GM19463 (cell line): Measurements from ENCODE around the gene CCDC144A.
"Not testable (repeated sequence)": the region's sequence is repeated elsewhere in the genome, so short reads cannot be mapped to it uniquely, and the experiment has no call there.

Experiments
- ATAC-seq: cut with Tn5 transposase; IDR thresholded peaks from one replicate; pipeline ENCODE4 v1.9.1; 2021; ENCODE audit warnings: mild to moderate bottlenecking, moderate library complexity; ENCODE audit not compliant: unreplicated experiment

CCDC144A gene

DNA sequence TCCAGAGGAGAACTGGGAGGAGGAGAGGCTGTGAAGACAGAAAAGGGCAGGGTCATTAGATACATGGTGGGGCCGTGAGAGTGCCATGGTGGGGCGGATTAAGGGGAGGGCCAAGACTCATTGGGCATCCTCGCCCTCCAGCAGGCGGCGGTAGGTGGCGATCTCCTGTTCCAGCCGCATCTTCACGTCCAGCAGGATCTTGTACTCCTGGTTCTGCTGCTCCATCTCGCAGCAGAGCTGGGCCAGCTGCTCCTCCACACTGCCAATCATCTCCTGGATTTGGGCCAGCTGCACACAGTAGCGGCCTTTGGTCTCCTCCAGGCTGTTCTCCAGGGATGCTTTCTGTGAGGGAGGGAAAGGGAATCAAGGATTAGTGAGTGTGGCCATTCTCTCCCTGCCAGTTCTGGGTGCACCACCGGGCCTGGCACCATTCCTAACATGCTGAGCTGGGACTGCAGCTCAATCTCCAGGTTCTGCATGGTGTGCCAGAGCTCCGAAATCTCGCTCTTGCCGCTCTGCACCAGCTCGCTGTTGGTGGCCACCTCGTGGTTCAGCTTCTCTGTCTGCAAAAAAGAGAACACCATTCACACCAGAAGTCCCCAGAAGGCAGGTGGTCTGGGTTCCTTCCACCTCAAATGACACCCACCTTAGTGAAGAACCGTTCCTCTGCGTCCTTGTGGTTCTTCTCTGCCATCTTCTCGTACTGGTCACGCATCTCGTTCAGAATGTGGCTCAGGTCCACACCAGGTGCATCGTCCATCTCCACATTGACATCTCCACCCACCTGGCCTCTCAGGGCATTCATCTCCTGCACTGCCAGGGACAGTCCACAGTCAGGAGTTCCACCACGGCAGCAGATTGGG is 129.0 kb downstream of the CCDC144A start:
- ATAC-seq, result no peak

- ATAC-seq, result no peak
Observed at GRCh38 chr17:16820161-16820877, 130.3 kb downstream of the CCDC144A start.

DNA sequence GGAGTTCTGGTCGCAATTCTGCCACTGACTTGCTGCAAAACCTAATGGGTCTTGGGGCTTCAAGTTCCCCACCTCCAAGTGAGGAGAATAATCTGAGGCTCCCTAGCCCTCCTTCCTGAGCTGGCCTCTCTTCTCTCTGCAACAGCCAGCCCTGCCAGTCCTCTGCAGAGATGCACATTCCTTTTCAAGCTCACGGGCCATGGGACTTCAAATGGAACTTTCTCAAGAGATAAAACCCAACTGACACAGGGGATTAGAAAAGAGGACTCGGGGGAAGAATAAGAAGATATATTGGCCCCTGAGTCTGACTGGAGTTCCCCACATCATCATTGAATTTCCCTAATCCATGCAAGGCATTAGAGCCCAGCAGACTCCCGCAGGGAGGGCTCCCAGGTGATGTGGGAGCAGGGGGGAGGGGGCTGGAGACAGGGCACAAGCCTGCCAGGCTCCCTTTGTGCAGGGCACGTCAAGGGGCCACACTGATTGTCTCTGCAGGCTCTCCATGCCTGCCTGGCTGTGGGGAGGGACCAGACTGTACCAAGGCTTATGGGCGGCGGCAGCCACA is 131.0 kb downstream of the CCDC144A start:
- no peak for ATAC-seq

DNA sequence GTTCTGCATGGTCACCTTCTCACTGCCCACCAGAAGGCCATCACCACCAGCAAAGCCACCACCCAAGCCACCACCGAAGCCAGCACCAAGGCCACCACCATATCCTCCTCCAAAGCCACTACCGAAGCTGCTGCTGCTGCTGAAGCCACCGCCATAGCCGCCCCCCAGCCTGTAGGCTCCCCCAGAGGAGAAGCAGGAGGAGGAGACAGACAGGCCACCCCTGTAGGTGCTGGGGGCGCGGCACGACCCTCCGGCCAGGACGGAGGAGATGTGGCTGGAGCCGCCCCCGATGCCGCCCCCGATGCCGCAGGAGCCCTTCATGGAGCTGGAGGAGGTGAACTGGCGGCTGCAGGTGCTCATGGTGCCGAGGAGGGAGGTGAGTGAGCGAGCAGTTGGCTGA is 132.1 kb downstream of the CCDC144A start:
- ATAC-seq, result not testable (repeated sequence)

DNA sequence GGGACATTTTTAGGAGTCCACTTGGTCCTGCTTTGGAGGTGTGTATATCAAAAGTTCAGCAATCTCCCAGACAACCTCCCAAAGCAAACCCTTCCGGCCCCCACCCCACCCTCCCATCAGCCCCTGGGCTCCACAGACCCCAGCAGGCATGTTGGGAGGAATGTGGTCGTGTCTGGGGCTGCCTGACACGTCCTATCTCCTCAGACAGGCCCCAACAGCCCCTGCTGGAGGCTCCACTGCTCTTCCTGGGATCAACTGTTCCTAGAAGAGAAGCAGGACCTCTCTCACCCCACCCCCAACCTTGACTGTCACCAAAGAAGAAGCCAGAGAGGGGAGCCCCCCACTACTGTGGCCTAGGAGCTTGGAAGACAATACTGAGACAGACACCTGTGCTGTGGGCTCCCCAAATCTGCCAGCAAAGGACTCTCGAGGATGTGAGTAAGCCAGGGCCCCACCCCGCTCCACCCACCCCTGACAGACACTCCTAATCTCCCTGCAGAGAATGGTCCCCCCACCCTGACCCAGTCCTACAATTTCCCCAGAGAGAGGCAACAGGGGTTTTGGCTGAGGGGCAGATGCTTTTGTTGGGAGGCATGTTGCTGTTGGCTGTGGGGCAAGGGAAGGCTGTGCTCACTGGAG is 133.8 kb downstream of the CCDC144A start:
- not testable (repeated sequence) for ATAC-seq
